Fibroblast of villous mesenchyme (primary cell): Measurements from ENCODE around the gene INTS1. TPM values are rescaled to one million over a fixed set of nuclear protein-coding genes. Genes with fewer than 3 reads are reported as not detected.

Experiments used
- DNase-seq: peaks from one replicate; pipeline ENCODE4 v3.0.0-alpha.2; 2010; ENCODE audit warnings: low read depth
- H3K4me3 ChIP-seq: 2 replicates; pipeline ENCODE4 v1.5.1; 2011; ENCODE audit warnings: low read depth, mild to moderate bottlenecking, low read length
- CTCF ChIP-seq: IDR thresholded peaks from 2 replicates; pipeline ENCODE4 v1.5.1; 2012; ENCODE audit warnings: low read depth, mild to moderate bottlenecking, low read length; ENCODE audit not compliant: insufficient read depth
- total RNA-seq: library from RNA; depleted of rRNA; stranded (reverse); fragments of >200 nt; gene quantifications from 2 replicates; pipeline ENCODE4 v1.2.3, GENCODE V29; 2012

Gene INTS1
- total RNA-seq, 1 donor: 45.3 TPM

GRCh38 chr7:1541431-1542162, 37.4 kb upstream of the INTS1 start:
- H3K4me3 ChIP-seq: no peak overlapping the region
- no peak for DNase-seq
- no peak for TF ChIP-seq CTCF

- no peak for DNase-seq
- H3K4me3 ChIP-seq: no peak overlapping the region
- TF ChIP-seq CTCF: no peak
Observed at GRCh38 chr7:1540776-1541271, 36.6 kb upstream of the INTS1 start.

GRCh38 chr7:1539882-1540775, 35.9 kb upstream of the INTS1 start:
- TF ChIP-seq CTCF: no peak
- no peak for DNase-seq
- H3K4me3 ChIP-seq: no peak overlapping the region

GRCh38 chr7:1539181-1539881, 35.1 kb upstream of the INTS1 start:
- H3K4me3 ChIP-seq: peak overlapping the region; percentile 62
- peak; percentile 64 for DNase-seq
- no peak for TF ChIP-seq CTCF

GRCh38 chr7:1538544-1539180, 34.5 kb upstream of the INTS1 start:
- peak overlapping the region; percentile 62 for H3K4me3 ChIP-seq

More at GRCh38 chr7:1538544-1539180, 34.5 kb upstream of the INTS1 start:
- TF ChIP-seq CTCF: no peak
- DNase-seq: no peak
